Suprapubic skin (tissue), 3 donors: ENCODE results near the gene CAPG.

Source experiments
- EP300 ChIP-seq: sonication (generic); formaldehyde crosslinking; IDR thresholded peaks from one replicate; pipeline ENCODE4 v1.6.1; 2017; ENCODE audit warnings: antibody characterized with exemption
- POLR2A ChIP-seq, 2 donors: fragments of 450-650 bp; IDR thresholded peaks; one replicate each; pipeline ENCODE4 v1.6.1; 2017; ENCODE audit warnings: antibody characterized with exemption in 2 of 2, mild to moderate bottlenecking in 2 of 2, moderate library complexity in 2 of 2
- TF ChIP-seq, protein P1 (sequence below), 2 donors: fragments of 200-600 bp in 1 of 2; fragments of 450-650 bp in 1 of 2; sonication (generic) in 1 of 2; IDR thresholded peaks; one replicate each; pipeline ENCODE4 v1.5.1; 2016 to 2019; ENCODE audit warnings: antibody characterized with exemption in 2 of 2, mild to moderate bottlenecking in 1 of 2, moderate library complexity in 1 of 2

DNA sequence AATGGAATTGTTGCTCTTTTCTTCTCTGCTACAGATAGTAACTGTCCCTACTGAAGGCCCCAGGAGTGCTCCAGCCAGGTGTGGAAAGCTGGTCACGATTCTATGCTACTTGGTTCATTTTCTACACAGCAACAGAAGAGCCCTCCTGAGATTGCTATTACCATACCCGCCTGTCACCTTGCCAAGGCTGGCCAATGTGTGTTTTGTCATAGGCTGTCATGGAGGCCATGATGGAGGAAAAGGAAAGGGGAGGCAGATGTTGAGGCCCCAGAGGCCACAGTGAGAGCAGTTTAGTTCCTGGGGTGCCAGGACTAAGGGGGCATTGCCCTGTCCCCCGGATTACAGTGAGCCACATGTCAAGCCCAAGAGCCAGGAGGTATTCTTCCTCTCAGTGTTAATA, 54.6 kb downstream of the CAPG start:
- no peak for TF ChIP-seq POLR2A (IDR thresholded peaks at IDR 0.05)
- TF ChIP-seq, protein P1, sequence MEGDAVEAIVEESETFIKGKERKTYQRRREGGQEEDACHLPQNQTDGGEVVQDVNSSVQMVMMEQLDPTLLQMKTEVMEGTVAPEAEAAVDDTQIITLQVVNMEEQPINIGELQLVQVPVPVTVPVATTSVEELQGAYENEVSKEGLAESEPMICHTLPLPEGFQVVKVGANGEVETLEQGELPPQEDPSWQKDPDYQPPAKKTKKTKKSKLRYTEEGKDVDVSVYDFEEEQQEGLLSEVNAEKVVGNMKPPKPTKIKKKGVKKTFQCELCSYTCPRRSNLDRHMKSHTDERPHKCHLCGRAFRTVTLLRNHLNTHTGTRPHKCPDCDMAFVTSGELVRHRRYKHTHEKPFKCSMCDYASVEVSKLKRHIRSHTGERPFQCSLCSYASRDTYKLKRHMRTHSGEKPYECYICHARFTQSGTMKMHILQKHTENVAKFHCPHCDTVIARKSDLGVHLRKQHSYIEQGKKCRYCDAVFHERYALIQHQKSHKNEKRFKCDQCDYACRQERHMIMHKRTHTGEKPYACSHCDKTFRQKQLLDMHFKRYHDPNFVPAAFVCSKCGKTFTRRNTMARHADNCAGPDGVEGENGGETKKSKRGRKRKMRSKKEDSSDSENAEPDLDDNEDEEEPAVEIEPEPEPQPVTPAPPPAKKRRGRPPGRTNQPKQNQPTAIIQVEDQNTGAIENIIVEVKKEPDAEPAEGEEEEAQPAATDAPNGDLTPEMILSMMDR (IDR thresholded peaks at IDR 0.05) = no peak
- no peak for TF ChIP-seq EP300
